NCI-H748 (cell line): Measurements from ENCODE around the gene SMIM5.

ENCODE experiments used
- DNase-seq: peaks from one replicate; lab custom pipeline; 2025; ENCODE audit not compliant: unreplicated experiment; lab: John Stamatoyannopoulos, UW

Gene SMIM5

GRCh38 chr17:75639327-75639726 is 6.1 kb downstream of the SMIM5 start:
- DNase-seq = no peak

- DNase-seq = no peak
Observed at GRCh38 chr17:75639771-75640555, 6.7 kb downstream of the SMIM5 start.

- no peak for DNase-seq
Observed at GRCh38 chr17:75640556-75641119, 7.4 kb downstream of the SMIM5 start.

GRCh38 chr17:75641343-75641742 is 8.1 kb downstream of the SMIM5 start:
- no peak for DNase-seq

- DNase-seq = peak; percentile 3
Observed at GRCh38 chr17:75642182-75642783, 9.0 kb downstream of the SMIM5 start.

GRCh38 chr17:75642784-75643642 is 9.8 kb downstream of the SMIM5 start:
- DNase-seq = no peak

GRCh38 chr17:75643643-75644017 is 10.4 kb downstream of the SMIM5 start:
- DNase-seq = no peak

- DNase-seq = peak; percentile 73
Observed at GRCh38 chr17:75645501-75645888, 12.3 kb downstream of the SMIM5 start.

GRCh38 chr17:75645889-75646637 is 12.8 kb downstream of the SMIM5 start:
- DNase-seq = peak; percentile 18

- no peak for DNase-seq
Observed at GRCh38 chr17:75646638-75646992, 13.4 kb downstream of the SMIM5 start.

GRCh38 chr17:75647061-75647460 is 13.8 kb downstream of the SMIM5 start:
- no peak for DNase-seq

GRCh38 chr17:75647921-75648320 is 14.7 kb downstream of the SMIM5 start:
- no peak for DNase-seq

GRCh38 chr17:75649687-75650086 is 16.5 kb downstream of the SMIM5 start:
- DNase-seq = no peak

- DNase-seq = no peak
Observed at GRCh38 chr17:75650874-75651273, 17.6 kb downstream of the SMIM5 start.

- no peak for DNase-seq
Observed at GRCh38 chr17:75652341-75652740, 19.1 kb downstream of the SMIM5 start.

GRCh38 chr17:75652934-75653549 is 19.8 kb downstream of the SMIM5 start:
- peak; percentile 9 for DNase-seq

GRCh38 chr17:75654176-75654575 is 20.9 kb downstream of the SMIM5 start:
- DNase-seq = no peak

- no peak for DNase-seq
Observed at GRCh38 chr17:75658237-75658636, 25.0 kb downstream of the SMIM5 start.

GRCh38 chr17:75661531-75661930 is 28.3 kb downstream of the SMIM5 start:
- DNase-seq = no peak

GRCh38 chr17:75662511-75662910 is 29.3 kb downstream of the SMIM5 start:
- DNase-seq = no peak
